GM21367 (cell line): Measurements from ENCODE around the gene PDGFB.
"Not testable (repeated sequence)": the region's sequence is repeated elsewhere in the genome, so short reads cannot be mapped to it uniquely, and the experiment has no call there.

Experiments
- ATAC-seq: cut with Tn5 transposase; IDR thresholded peaks from one replicate; pipeline ENCODE4 v1.9.1; 2021; ENCODE audit not compliant: unreplicated experiment

PDGFB gene

GRCh38 chr22:39229075-39229474, 15.7 kb downstream of the PDGFB start:
- no peak for ATAC-seq

GRCh38 chr22:39227542-39228272, 17.1 kb downstream of the PDGFB start:
- no peak for ATAC-seq

- ATAC-seq, result no peak
Observed at GRCh38 chr22:39226353-39226752, 18.4 kb downstream of the PDGFB start.

GRCh38 chr22:39225591-39225990, 19.2 kb downstream of the PDGFB start:
- ATAC-seq, result no peak

- ATAC-seq, result no peak
Observed at GRCh38 chr22:39224550-39224949, 20.2 kb downstream of the PDGFB start.

GRCh38 chr22:39223091-39223710, 21.6 kb downstream of the PDGFB start:
- ATAC-seq, result no peak

- ATAC-seq, result no peak
Observed at GRCh38 chr22:39221999-39222686, 22.6 kb downstream of the PDGFB start.

GRCh38 chr22:39220890-39221850, 23.6 kb downstream of the PDGFB start:
- ATAC-seq, result no peak

GRCh38 chr22:39220450-39220849, 24.3 kb downstream of the PDGFB start:
- no peak for ATAC-seq

- no peak for ATAC-seq
Observed at GRCh38 chr22:39219071-39220039, 25.4 kb downstream of the PDGFB start.

- ATAC-seq, result not testable (repeated sequence)
Observed at GRCh38 chr22:39218432-39218831, 26.4 kb downstream of the PDGFB start.

- no peak for ATAC-seq
Observed at GRCh38 chr22:39216143-39216490, 28.7 kb downstream of the PDGFB start.

GRCh38 chr22:39215426-39216142, 29.2 kb downstream of the PDGFB start:
- no peak for ATAC-seq

GRCh38 chr22:39215070-39215396, 29.7 kb downstream of the PDGFB start:
- no peak for ATAC-seq

GRCh38 chr22:39214383-39215069, 30.3 kb downstream of the PDGFB start:
- ATAC-seq, result no peak

- ATAC-seq, result no peak
Observed at GRCh38 chr22:39214006-39214382, 30.8 kb downstream of the PDGFB start.

- no peak for ATAC-seq
Observed at GRCh38 chr22:39212721-39213376, 31.9 kb downstream of the PDGFB start.

- no peak for ATAC-seq
Observed at GRCh38 chr22:39209756-39210155, 35.0 kb downstream of the PDGFB start.
